ENCODE data around the gene EFS. TPM values are rescaled to one million over a fixed set of nuclear protein-coding genes. Genes with fewer than 3 reads are reported as not detected.

EFS gene
- total and polyA plus RNA-seq, 2 donors (not counting 1 experiment from before 2014, with no cell fraction given), result not detected

GRCh38 chr14:23371865-23372264, 6.9 kb upstream of the EFS start:
- H3K9me3 Mint-ChIP-seq (ENCODE audit: insufficient read depth), result no peaks in the 10 kb centered on the region
- H3K27me3 Mint-ChIP-seq, result peaks cover 29% of the 10 kb centered on the region
- Histone ChIP-seq H2AFZ (ENCODE audit: insufficient read depth, low read depth, low read length, poor library complexity, severe bottlenecking) (no peak overlapping the region), H3K4me2 (replicated peaks; ENCODE audit: low read depth, low read length, poor library complexity, severe bottlenecking) (no peak overlapping the region), H3K27ac (ENCODE audit: low read length in 2 of 2) (no peak overlapping the region), H3K79me2 (ENCODE audit: control insufficient read depth, insufficient read depth, low read length) (no peaks in the 10 kb centered on the region), H3K9me3 (ENCODE audit: control extremely low read depth in 1 of 3, control insufficient read depth in 2 of 3, insufficient read depth in 1 of 3, low read length in 2 of 3) (no peaks in the 10 kb centered on the region), H3K27me3 (replicated peaks in 1 of 4; ENCODE audit: control extremely low read depth in 1 of 4, control insufficient read depth in 3 of 4, insufficient read depth in 4 of 4, low read length in 3 of 4) (peaks cover 0 to 11% (median 2%) of the 10 kb centered on the region in 4 experiments), H3K4me1 (ENCODE audit: control insufficient read depth in 2 of 2, insufficient read depth in 2 of 2, low read length in 2 of 2) (no peaks in the 10 kb centered on the region), H4K20me1 (ENCODE audit: control insufficient read depth, insufficient read depth, low read length, poor library complexity, severe bottlenecking) (no peaks in the 10 kb centered on the region), H3K9ac (ENCODE audit: low read length) (no peak overlapping the region), H3K36me3 (replicated peaks in 1 of 2; ENCODE audit: control extremely low read depth in 1 of 2, control insufficient read depth in 1 of 2, extremely low read depth in 1 of 2, insufficient read depth in 2 of 2, low read length in 1 of 2) (no peaks in the 10 kb centered on the region), H3K4me3 (ENCODE audit: control extremely low read depth in 1 of 5, extremely low read depth in 1 of 5, insufficient read depth in 1 of 5, low read depth in 2 of 5, low read length in 4 of 5) (no peak overlapping the region)
- H3K4me3 Mint-ChIP-seq, result no peak overlapping the region
- no peaks in the 10 kb centered on the region for H3K4me1 Mint-ChIP-seq
- DNase-seq (no peak), ATAC-seq (ENCODE audit: low read depth) (no peak)
- no peak for TF ChIP-seq CTCF (IDR thresholded peaks at IDR 0.05)
- TF ChIP-seq EZH2 (IDR thresholded peaks at IDR 0.05; ENCODE audit: borderline replicate concordance, insufficient read depth, low read depth, low read length, poor library complexity, severe bottlenecking), result no peak
- POLR2A ChIA-PET, result no interaction called here
- H3K27ac Mint-ChIP-seq, result no peak overlapping the region
- 60% methylated on average over 1 of the region's 1 CpG for WGBS (ENCODE audit: insufficient coverage)
- intact Hi-C loops (cut with micrococcal nuclease), result no loop called here
- CTCF ChIA-PET, result no interaction called here

DNA sequence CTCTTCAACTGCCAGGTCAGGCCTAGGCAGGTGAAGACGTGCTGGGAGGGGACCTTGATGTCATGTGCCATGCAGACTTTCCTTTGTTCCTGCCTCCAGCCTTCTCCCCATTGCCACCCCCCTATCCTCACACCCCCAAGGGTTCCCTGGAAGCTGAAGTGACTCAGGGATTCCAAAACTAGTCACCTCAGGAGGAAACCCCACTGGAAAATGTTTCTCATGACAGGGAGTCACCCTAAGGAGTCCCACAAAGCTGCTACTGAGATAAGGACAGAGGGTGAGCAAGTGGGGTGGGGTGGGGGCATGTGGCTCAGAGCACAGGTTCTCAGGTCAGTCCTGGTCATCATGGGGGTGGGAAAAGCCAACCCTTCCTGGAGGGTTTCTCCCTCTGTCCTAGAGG, 5.2 kb upstream of the EFS start:
- Mint-ChIP-seq H3K4me3 (no peak overlapping the region), H3K4me1 (no peaks in the 10 kb centered on the region), H3K27ac (no peak overlapping the region), H3K27me3 (peaks cover 33% of the 10 kb centered on the region), H3K9me3 (ENCODE audit: insufficient read depth) (no peaks in the 10 kb centered on the region)
- Histone ChIP-seq H3K4me3 (ENCODE audit: control extremely low read depth in 1 of 5, extremely low read depth in 1 of 5, insufficient read depth in 1 of 5, low read depth in 2 of 5, low read length in 4 of 5) (no peak overlapping the region), H3K4me2 (replicated peaks; ENCODE audit: low read depth, low read length, poor library complexity, severe bottlenecking) (no peak overlapping the region), H3K9ac (ENCODE audit: low read length) (no peak overlapping the region), H3K27ac (ENCODE audit: low read length in 2 of 2) (no peak overlapping the region), H3K4me1 (ENCODE audit: control insufficient read depth in 2 of 2, insufficient read depth in 2 of 2, low read length in 2 of 2) (no peaks in the 10 kb centered on the region), H3K9me3 (ENCODE audit: control extremely low read depth in 1 of 3, control insufficient read depth in 2 of 3, insufficient read depth in 1 of 3, low read length in 2 of 3) (no peaks in the 10 kb centered on the region), H2AFZ (ENCODE audit: insufficient read depth, low read depth, low read length, poor library complexity, severe bottlenecking) (no peak overlapping the region), H3K36me3 (replicated peaks in 1 of 2; ENCODE audit: control extremely low read depth in 1 of 2, control insufficient read depth in 1 of 2, extremely low read depth in 1 of 2, insufficient read depth in 2 of 2, low read length in 1 of 2) (no peaks in the 10 kb centered on the region), H3K79me2 (ENCODE audit: control insufficient read depth, insufficient read depth, low read length) (no peaks in the 10 kb centered on the region), H4K20me1 (ENCODE audit: control insufficient read depth, insufficient read depth, low read length, poor library complexity, severe bottlenecking) (no peaks in the 10 kb centered on the region), H3K27me3 (replicated peaks in 1 of 4; ENCODE audit: control extremely low read depth in 1 of 4, control insufficient read depth in 3 of 4, insufficient read depth in 4 of 4, low read length in 3 of 4) (peaks cover 0 to 21% (median 2%) of the 10 kb centered on the region in 4 experiments)
- 89% methylated on average over 1 of the region's 1 CpG for WGBS (ENCODE audit: insufficient coverage)
- intact Hi-C loops (cut with micrococcal nuclease), result no loop called here
- ATAC-seq (ENCODE audit: low read depth), result no peak
- no peak for DNase-seq
- ChIA-PET CTCF (interaction anchor here (1.9 kb wide), 1 partner anchor 10 kb away, joined by 9 read pairs; no protein-coding TSS in a partner anchor), POLR2A (no interaction called here)
- TF ChIP-seq EZH2 (IDR thresholded peaks at IDR 0.05; ENCODE audit: borderline replicate concordance, insufficient read depth, low read depth, low read length, poor library complexity, severe bottlenecking) (no peak), CTCF (IDR thresholded peaks at IDR 0.05) (no peak)

All from B cell (primary cell).